DMS 273 treated with DMSO at 0.1 percent for 48 hours (cell line): ENCODE measurements around the gene CDH4.

Experiments used
- DNase-seq: peaks from one replicate; lab custom pipeline; 2025; lab: John Stamatoyannopoulos, UW

CDH4 gene

DNA sequence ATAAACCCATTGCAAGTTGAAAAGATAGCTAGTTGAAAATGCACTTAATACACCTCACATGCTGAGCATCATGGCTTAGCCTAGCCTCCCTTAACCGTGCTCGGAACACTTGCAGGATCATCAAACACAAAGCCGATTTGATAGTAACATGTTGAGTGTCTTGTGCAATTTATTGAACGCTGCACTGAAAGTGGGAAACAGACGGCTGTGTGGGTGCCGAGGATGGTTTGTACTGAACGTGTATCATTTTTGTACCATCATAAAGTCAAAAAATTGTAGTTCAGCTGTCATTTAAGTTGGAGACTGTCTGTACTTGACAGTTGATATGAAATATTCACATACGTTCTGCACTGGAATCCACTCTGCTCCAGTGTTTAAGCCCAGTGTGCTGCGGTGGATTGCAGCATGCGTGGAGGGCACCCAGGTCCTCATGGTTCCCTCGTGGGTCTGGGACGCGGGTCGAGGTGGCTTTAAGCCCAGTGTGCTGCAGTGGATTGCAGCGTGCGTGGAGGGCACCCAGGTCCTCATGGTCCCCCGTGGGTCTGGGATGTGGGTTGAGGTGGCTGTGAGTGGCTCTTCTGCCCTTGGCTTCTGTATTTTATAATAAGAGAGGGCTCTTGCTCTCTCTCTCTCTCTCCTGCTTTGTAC is 77.0 kb downstream of the CDH4 start:
- no peak for DNase-seq

DNA sequence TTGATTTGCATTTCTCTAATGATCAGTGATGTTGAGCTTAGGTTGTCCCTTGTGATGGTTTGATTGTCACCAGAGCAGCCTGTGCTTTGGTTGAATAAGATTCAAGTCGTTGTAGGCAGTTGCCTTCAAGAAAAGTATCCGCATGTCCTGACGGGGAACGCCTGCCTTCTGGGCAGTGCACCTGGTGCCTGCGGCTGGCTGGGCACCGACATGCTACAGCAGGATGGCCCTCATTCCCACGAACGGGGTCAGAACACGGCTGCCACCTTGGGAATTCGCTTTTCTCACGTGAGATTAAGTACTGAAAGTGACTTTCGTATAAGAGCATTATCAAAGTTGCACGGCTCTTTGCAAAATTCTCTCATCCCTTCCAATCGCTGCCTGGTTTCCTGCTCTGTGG is 78.4 kb downstream of the CDH4 start:
- DNase-seq, result no peak

DNA sequence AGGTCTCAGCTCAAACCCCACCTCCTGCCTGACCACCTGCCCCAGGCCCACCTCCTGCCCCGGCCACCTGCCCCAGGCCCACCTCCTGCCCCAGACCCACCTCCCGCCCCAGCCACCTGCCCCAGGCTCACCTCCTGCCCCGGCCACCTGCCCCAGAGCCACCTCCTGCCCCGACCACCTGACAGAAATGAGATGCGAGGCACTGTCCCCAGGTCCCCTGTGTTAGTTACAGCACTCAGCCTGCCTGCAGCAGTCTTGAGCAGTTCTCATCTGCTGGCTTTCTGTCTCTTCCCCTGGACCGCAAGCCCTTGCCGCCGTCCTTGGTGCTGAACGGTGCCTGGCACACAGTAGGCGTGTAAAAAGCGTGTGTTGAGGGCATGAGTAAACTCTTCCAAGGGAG is 79.5 kb downstream of the CDH4 start:
- DNase-seq, result no peak

DNA sequence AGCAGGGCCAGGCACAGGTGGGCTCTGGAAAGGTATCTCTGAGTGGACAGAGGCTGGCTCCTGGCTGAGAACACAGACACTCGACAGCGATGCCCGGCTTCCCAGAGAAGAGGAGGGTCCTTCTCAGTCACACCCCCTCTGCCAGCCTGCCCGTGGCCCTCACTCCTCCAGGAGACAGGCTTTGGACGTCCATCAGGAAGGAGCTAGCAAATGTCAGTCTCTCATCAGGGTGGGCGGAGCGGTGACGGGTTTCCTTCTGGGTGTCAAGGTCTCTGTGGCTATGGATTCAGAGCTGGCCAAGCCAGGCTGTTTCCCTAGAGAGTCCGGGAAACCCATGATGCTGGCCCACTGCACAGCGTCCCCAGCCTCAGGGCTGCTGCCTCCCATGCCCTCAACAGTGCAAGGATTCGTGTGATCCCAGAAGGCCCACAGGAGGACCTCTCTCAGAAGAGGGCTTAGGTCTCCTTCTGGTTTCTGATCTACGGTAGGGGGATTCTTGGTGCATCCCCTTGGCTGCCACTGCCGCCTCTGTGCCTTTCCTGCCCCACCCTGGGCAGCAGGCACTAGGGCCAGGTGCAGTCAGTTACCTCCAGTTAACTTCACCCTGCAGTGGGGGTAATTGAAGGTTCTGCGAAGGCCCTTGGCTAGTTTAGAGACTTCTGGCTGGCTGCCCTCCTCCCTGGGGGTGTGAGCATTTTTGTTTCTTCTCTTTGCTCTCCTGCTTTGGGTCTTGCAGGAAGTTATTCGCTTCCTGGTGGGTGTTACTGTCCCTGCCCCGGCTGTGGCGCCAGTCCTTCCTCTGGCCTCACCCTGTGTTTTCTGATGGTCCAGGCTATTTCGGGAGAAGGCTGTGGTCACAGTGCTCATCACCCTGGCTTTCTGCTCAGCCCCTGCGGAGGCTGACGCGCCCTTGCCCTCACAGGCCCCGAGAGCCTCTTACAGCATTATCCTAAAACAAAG is 80.2 kb downstream of the CDH4 start:
- DNase-seq, result no peak

DNA sequence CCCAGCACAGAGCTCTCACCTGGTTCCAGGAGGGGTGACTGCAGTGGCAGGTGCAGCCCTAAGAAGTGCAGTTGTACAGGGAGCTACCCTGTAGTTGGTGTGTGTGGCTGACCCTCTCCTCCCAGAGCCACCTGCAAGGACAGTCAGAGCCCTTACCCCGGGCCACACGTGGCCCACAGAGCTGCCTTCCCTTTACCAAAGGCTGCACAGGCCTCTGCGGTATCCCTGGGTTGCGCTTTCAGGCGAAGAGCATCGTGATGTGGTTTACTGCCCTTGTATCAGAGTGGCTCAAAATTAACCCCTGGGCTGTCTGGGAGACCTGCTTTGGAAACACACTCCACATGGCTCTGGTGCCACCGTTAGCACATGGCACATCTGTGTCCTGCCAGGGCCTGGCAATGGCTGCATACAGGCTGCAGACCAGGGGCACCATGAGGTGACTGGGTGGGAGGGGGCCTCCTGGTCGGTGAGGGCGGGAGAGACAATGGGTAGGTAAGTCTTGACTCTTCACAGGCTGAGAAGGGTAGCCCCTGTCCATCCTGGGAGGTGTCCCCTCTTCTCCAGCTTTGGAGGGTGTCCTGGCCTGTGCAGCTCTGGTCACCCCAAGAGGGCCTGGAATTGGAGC is 81.5 kb downstream of the CDH4 start:
- DNase-seq, result no peak

DNA sequence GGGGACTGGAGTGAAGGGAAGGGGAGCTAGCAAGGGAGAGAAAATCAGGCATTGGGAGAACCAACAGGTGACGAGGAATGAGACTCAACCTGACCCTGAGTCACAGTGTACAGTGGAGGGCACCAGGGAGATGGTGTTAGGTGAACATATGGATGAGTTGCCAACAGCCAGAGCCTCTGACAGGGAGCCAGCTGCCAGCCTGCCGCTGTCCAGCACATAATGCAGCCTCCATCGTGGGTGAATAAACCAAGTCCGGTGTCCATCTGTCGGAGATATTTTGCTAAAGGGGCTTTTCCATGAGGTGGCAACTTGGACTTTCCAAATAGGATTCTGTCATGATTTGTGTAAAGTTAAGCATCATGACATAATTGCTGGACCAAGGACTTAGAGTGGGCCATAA is 88.1 kb downstream of the CDH4 start:
- peak; percentile 1 for DNase-seq

DNA sequence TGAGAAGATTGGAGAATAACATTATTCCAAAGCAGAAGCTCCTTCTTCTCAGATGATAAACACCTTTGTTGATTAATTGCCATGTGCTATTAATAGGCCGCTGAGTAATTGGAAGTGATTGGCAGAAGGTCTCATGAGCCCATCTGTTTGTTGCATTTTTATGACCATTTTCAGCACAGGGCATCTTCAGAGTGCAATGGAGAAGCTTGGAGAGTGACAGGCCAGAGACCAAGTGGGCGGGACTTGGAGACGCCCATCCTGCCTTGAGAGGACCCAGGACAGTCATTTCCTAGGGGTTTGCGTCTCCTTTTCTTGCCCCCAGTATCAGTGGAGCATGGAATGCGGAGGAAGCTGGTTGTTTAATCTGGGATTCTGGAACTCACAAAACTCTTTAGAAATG is 89.5 kb downstream of the CDH4 start:
- DNase-seq, result no peak

DNA sequence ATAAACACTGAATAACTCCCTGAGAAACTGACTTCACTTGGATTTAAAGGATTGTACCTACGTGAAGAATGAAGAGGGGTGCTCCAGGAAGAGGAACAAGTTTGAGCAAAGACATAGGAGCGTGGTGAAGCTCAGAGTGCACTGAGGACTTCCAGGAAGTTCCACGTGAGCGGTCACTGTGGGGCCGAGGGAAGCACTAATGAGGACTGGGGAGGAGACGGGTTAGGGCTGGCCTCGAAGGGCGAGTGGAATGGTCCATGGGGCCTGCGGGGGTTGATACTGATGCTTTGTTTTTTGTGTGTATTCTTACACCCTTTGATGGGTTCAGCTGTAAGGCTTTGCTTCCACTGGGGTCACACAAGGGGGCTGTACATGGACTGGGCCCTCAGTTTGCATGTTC is 91.9 kb downstream of the CDH4 start:
- no peak for DNase-seq

DNA sequence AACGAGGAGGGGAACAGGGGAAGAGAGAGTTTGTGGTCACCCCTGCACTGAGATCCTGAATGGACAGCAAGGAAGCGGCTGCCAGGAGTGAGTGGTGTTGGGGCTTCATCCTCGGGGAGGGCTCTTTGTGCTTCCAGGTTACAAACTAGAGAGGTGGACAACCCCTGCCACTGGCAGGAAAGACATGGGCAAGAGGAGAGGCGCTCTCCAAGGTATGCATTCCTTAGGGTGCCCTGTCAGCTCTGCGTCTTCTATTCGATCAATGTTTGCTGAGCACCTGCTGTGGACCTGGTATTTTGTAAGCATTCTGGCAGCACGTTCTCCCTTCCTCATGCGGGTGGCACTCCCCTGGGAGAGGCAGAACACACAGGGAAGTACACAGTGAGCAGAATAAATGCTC is 93.6 kb downstream of the CDH4 start:
- no peak for DNase-seq

DNA sequence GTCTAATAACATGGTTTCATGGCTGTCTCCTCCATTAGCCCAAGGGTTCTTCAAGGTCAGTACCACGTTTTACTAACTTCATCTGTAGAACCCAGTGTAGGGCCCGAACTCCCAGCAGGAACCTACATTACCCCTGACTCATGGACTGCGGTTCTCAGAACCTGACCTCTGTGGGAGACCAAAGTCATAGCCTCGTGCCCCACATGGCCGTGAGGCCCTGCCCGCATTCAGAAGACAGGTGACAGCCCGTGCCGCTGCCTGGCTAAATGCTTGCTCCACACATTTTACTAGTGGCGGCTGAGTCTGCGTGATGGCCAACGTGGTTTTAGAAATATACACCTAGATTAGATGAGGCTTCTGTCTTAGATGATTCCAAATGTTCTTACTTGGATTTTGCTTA is 94.9 kb downstream of the CDH4 start:
- DNase-seq, result no peak

DNA sequence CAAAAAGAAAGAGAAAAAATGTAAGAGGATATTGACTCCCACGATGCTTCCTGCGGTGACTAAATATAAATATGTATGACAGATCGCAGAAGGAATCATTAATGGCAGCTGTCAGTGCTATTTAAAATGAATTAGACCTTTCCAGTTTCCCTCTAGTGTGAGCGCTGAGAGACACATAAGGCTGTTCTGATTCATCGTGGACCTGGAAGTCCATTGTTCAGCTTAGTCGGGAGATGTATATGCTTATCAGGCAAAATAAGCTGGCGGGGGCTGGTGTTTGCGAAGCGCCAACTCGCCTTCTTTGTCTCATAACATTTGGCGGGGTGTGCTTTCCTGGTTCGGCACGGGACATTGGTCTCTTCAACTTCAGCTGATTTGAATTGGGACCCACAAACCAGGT is 95.4 kb downstream of the CDH4 start:
- DNase-seq, result no peak

DNA sequence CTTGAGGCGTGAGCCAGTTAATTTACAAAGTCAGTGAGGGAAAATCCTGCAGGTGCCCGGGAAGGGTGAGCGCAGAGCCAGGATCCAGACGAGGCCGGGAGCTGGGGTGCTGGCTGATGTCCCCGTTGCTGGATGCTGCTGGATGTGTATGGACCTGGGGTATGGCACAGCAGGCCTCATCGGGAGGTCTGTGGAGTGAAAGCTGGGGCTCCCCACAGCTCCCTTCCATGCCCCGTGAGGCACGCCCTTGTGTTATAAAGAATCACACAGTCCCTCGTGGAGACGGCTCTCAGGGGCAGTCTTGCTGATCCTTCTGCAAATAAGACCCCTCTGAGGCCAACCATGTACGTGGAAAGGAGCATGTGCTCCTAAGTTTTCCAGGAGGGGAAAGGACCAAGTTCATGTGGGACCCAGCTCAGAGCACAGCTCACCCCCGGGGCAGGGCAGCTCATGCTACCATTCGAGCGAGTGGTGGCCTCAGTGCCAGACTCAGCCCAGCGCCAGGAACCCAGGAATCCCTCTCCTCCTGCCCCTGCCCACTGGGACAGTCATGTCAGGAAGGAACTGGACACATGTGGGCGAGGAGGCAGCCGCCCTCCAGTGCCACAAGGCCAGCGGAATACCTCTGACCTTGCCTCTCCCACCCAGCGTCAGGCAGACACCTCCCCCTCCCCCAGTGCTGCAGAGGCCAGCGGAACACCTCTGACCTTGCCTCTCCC is 97.5 kb downstream of the CDH4 start:
- no peak for DNase-seq

DNA sequence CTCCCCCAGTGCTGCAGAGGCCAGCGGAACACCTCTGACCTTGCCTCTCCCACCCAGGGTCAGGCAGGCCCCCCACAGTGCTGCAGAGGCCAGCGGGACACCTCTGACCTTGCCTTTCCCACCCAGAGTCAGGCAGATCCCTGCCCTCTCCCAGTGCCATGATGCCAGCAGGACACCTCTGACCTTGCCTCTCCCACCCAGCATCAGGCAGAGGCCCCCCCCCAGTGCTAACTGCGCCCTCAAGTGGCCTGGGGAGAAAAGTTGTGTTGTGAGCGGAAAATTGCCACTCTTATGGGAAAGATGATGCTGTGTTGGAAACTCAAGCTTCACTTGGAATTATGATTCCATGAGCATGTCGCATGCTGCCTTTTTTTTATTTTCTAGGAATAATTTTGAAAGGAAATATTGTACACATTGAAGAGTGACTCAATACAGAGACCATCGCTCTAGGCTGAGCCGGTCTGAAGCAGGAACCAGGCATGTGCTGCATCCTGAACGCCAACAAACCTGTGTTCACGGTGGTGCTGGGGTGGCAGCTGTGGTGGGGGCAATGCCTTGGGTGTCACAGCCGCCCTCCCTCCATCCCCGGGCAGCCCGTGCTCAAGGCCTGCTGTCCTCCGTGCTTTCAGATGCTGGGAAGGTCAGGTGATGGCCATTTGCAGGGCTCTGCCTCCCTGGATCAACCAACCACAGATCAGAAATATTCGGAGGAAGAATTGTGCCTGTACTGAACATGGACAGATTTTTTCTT is 98.6 kb downstream of the CDH4 start:
- no peak for DNase-seq

DNA sequence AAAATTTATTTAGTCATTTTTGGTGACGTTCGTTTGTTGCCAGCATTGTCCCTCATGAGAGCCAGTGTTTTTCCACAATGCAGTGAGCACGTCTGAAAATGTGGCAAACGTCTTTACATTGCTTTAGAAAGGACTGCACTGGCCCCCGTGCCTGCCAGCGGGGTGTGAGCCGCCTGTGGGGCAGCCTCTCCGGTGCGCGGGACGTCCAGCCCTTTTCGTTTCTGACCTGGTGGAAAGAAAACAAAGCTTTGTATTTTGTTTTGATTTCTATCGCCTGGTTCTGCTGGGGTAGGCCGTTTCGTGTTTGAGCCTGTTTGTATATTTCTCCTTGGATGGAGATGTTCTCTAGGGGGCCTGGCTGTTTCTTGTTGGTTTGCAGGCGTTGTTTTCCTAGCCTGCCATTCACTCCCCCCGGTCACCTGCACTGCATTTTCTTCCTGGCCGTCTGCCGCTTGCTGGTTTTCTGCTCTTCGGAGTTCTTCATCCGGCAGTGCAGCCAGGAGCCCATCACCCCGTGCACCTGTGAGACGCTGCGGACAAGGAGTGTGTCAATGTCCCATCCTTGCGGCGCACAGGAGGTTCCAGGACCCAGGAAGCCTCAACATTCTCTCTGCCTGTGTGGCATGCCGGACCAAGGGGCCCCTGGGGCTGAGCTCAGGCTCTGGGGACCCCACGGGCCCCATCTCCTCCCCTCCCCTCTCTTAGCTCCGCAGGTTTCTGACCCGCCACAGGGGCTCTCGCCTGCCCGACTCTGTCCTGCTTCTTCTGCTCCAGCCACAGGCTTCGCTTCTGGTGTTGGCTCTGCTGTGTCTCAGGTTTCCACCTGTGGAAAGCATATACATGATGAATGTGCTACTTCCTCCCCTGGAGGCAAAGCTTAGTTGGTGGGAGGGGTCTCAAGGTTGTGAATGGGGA is 100.5 kb downstream of the CDH4 start:
- DNase-seq, result no peak

DNA sequence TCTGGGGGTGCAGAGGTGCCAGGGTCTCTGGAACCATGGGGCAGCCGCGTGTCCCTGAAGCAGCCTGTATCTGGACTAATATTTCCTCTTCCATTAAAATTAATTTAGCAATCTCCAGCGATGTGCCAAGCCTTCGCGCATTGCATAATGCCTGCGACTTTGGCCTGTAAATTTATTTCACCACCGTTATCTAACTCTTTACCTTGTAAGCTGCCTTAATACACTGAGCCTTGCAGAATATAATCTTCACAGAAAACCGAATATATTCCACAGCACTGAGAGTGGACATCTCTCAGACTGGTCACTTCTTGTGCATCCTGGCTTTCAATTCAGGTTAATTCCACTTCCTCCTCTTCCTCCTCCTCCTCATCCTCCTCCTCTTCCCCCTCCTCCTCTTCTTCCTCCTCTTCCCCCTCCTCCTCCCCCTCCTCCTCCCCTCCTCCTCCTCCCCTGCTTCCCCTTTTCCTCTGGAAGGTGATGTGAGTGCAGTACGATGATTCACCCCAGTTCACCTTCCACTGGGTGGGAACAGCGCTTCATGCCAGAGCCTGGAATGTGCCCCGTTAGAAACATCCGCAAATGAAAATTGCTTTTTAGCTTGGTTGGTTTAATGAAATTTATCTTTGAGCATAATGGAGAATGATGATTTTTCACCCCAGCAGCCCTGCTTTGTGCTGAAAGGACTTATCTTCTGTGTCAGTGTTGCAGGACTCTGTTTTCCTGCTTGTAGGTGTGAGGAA is 101.4 kb downstream of the CDH4 start:
- DNase-seq, result no peak

DNA sequence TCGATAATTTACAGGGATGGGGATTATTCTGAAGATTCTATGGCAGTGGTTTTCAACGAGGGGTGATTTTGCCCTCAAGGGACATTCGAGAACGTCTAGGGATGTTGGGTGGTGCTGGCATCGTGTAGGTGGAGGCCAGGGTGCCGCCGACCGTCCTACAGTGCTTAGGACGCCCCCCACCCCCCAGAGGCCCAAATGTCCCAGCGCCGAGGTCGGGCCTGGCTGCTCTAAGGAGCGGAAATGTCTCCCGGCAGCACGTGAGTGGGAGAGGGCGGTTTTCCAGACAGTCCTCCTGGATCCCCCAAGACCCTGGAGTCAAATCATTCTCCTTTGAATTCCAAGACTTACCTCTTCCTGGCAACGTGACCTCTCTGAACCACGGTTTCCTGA is 101.9 kb downstream of the CDH4 start:
- no peak for DNase-seq

DNA sequence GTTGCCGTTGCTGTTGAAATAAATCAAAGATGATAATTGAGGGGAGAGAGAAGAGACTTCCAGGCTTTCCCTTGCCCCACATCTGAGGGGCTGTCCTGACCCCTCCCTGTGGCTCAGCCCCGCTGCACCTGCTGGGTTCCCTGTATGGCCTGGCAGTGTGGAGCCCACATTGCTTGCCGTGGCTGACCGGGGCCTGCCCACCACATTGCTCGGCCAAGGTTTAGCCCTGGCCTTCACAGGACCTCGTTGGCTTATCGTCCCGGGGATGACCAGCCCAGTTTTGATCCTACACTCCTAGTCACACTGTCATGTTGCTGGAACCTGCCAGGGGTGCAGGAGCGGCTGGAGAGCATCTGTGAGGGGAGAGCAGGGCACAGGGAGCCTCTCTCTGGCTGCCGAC is 102.4 kb downstream of the CDH4 start:
- DNase-seq, result no peak

DNA sequence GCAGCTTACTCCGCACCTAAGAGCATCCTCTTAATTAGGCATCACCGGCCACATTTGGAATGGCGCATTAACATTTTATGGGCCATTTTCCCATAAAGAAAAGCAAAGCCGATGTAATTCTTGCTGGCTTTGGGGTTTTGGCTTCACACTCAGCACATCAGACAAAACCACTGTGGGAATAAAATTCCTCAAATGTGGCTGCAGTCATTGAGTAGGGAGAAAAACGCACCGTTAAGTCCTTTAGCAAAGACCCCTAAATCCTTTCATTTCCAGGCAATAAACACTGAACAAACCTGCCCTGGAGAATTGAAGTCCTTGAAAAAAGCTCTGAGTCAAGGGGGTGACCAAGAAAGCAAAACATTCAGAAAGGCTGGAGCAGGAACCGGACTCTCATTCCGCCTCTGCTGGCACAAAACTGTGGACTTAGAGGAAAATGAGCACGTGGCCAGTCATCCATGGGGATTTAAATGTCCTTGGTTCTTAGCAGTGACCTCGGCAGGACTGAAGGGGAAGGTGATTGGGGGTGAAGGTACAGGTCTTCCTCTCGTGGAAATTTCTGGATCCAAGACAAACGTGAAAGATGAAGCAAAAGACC is 102.9 kb downstream of the CDH4 start:
- DNase-seq, result no peak

DNA sequence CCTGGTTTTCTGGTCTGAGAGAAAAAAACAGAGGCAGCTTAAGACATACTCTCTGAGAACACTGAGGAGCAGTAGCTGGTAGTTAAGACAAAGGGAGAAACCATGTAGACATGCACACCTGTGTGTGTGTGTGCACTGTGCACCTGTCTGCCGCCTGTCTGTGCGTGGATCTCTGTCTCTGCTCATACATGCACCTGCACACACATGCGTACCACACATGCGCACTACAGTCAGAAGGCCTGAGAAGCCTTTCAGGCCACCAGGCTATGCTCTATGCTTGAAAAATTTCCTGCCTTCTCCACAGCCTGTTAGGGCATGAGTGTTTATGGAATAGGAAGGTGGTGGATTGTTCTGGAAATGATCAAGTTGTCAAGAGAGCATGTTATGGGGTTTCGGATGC is 103.5 kb downstream of the CDH4 start:
- DNase-seq, result no peak

DNA sequence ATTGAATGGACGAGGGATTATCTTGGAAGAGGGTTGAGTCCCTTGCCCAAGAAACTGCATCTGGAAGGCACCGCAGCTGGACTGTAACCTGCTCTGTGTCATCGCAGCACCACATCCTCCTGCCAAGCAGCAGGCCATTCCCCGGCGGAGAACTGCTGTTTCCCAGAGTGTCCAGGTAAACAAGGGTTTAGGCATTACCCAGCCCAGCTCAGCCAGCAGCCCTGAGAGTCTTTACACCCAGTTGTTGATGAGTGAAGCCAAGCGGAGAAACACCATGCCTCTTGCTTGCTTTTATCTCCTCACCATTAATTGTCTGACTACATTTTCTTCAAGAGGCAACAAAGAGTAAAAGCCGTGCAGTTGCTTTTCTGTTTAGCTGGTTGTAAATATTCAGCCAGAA is 104.1 kb downstream of the CDH4 start:
- no peak for DNase-seq
